A549 treated with AZD2906 at 1 μM for 4 hours (cell line): Measurements from ENCODE around the gene OR2W3. TPM values are rescaled to one million over a fixed set of nuclear protein-coding genes. Genes with fewer than 3 reads are reported as not detected.

Experiments
- total RNA-seq: library from RNA; stranded (reverse); fragments of 200-300 nt; extraction: Qiagen RNA extraction; gene quantifications from 5 replicates; pipeline ENCODE4 v1.2.3, GENCODE V29; 2022

OR2W3 gene
- not detected in 5 replicates for total RNA-seq

GRCh38 chr1:247895163-247895637, at the start of gene OR2W3:
TSS of gene OR2W3 (plus strand) at chr1:247895587. CDS start at chr1:247895587, 0 bp downstream.

GRCh38 chr1:247857069-247857984, 38.1 kb upstream of the OR2W3 start, which contains the start of gene TRIM58:
TSS of gene TRIM58 (plus strand) at chr1:247857187. CDS start at chr1:247857247, 60 bp downstream.

GRCh38 chr1:247919952-247920351, 24.6 kb downstream of the OR2W3 start, which contains the start of gene OR2T8:
TSS of gene OR2T8 (plus strand) at chr1:247920252. CDS start at chr1:247921018, 766 bp downstream.

DNA sequence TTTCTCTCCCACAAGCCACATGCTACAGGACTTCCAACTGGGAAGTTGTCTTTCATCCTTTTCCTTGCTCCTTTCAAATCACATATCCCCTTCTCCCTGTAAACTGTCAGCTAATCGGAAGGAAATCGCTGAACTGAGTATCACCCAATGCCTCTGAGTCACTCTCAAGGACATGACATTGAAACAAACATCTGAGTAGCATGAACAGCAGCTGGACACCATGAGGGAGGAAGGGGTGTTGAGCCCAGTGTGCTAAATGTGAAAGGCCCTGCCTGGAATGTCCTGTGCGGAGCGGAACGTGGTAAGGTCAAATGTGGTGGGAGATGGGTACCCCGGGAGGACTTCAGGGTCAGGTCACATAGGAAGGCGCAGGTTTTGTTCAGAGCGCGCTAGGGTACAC, 29.5 kb downstream of the OR2W3 start, which contains the start of gene OR2AJ1:
OR2AJ1 (plus strand) TSS at position 22 of the 400 bp plus-strand sequence. CDS start 8,880 bp downstream, outside the sequence.

Other genes with a start within 250 kb of the OR2W3 start
- not detected in 5 replicates for gene OR13G1, start 215.8 kb upstream of the OR2W3 start, total RNA-seq
- gene OR6F1, start 178.9 kb upstream of the OR2W3 start, total RNA-seq: not detected in 5 replicates
- gene OR14K1, start 157.0 kb upstream of the OR2W3 start, total RNA-seq: not detected in 5 replicates
- gene OR14A2, start 147.4 kb upstream of the OR2W3 start, total RNA-seq: not detected in 5 replicates
- gene OR1C1, start 135.0 kb upstream of the OR2W3 start, total RNA-seq: not detected in 5 replicates
- gene OR14A16, start 71.5 kb upstream of the OR2W3 start, total RNA-seq: not detected in 5 replicates
- not detected in 5 replicates for gene OR11L1, start 53.7 kb upstream of the OR2W3 start, total RNA-seq
- gene TRIM58, start 38.4 kb upstream of the OR2W3 start, total RNA-seq: not detected in 5 replicates
- gene OR2T8, start 24.7 kb downstream of the OR2W3 start, total RNA-seq: not detected in 5 replicates
- gene OR2AJ1, start 29.3 kb downstream of the OR2W3 start, total RNA-seq: not detected in 5 replicates
- not detected in 5 replicates for gene OR2L8, start 53.3 kb downstream of the OR2W3 start, total RNA-seq
- gene OR2AK2, start 69.6 kb downstream of the OR2W3 start, total RNA-seq: not detected in 5 replicates
- not detected in 5 replicates for gene OR2L5, start 118.1 kb downstream of the OR2W3 start, total RNA-seq
- gene OR2L2, start 134.5 kb downstream of the OR2W3 start, total RNA-seq: not detected in 5 replicates
- gene OR2L3, start 151.2 kb downstream of the OR2W3 start, total RNA-seq: not detected in 5 replicates
- gene OR2L13, start 199.6 kb downstream of the OR2W3 start, total RNA-seq: not detected in 5 replicates
- not detected in 5 replicates for gene OR2M5, start 249.6 kb downstream of the OR2W3 start, total RNA-seq